ENCODE results near the gene KCTD19.

Gene KCTD19

GRCh38 chr16:67311607-67312488 is 14.7 kb downstream of the KCTD19 start:
- peaks cover 6% of the 10 kb centered on the region for H3K27me3 ChIP-seq (ENCODE audit: control insufficient read depth, low read length)
- TF ChIP-seq EZH2phosphoT487 (IDR thresholded peaks at IDR 0.05; ENCODE audit: borderline replicate concordance, low read length) (no peak), CTCF (IDR thresholded peaks at IDR 0.05; ENCODE audit: low read depth, low read length, poor library complexity, severe bottlenecking) (no peak)
- H3K4me3 ChIP-seq (ENCODE audit: low read length), result no peak overlapping the region
- H3F3A ChIP-seq (ENCODE audit: control insufficient read depth, insufficient read depth), result no peaks in the 10 kb centered on the region
- no peak overlapping the region for H3K27ac ChIP-seq (ENCODE audit: low read depth, low read length)
- no peaks in the 10 kb centered on the region for H3K36me3 ChIP-seq (ENCODE audit: control insufficient read depth, low read length)
- no peaks in the 10 kb centered on the region for H3K9me2 ChIP-seq (replicated peaks; ENCODE audit: control insufficient read depth, low read length)
- H3K9me3 ChIP-seq (ENCODE audit: control insufficient read depth, insufficient read depth, low read length), result no peaks in the 10 kb centered on the region
- H4K20me1 ChIP-seq (ENCODE audit: control insufficient read depth, insufficient read depth, low read depth, low read length), result no peaks in the 10 kb centered on the region
- no peak overlapping the region for H3K4me2 ChIP-seq (ENCODE audit: low read length)
- H3K79me2 ChIP-seq (ENCODE audit: control insufficient read depth, low read length), result no peaks in the 10 kb centered on the region
- H3K4me1 ChIP-seq (ENCODE audit: control insufficient read depth, low read length), result no peaks in the 10 kb centered on the region

GRCh38 chr16:67310561-67310960 is 16.0 kb downstream of the KCTD19 start:
- Histone ChIP-seq H3K27ac (ENCODE audit: low read depth, low read length) (no peak overlapping the region), H3K4me3 (ENCODE audit: low read length) (no peak overlapping the region), H3K4me1 (ENCODE audit: control insufficient read depth, low read length) (no peaks in the 10 kb centered on the region), H3K9me2 (replicated peaks; ENCODE audit: control insufficient read depth, low read length) (no peaks in the 10 kb centered on the region), H3F3A (ENCODE audit: control insufficient read depth, insufficient read depth) (no peaks in the 10 kb centered on the region), H3K79me2 (ENCODE audit: control insufficient read depth, low read length) (no peaks in the 10 kb centered on the region), H3K36me3 (ENCODE audit: control insufficient read depth, low read length) (no peaks in the 10 kb centered on the region), H3K27me3 (ENCODE audit: control insufficient read depth, low read length) (peaks cover 3% of the 10 kb centered on the region; the same call in 1 of the 2 replicates), H3K9me3 (ENCODE audit: control insufficient read depth, insufficient read depth, low read length) (no peaks in the 10 kb centered on the region), H4K20me1 (ENCODE audit: control insufficient read depth, insufficient read depth, low read depth, low read length) (no peaks in the 10 kb centered on the region), H3K4me2 (ENCODE audit: low read length) (no peak overlapping the region)
- TF ChIP-seq EZH2phosphoT487 (IDR thresholded peaks at IDR 0.05; ENCODE audit: borderline replicate concordance, low read length) (no peak), CTCF (IDR thresholded peaks at IDR 0.05; ENCODE audit: low read depth, low read length, poor library complexity, severe bottlenecking) (no peak)

GRCh38 chr16:67305216-67306071 is 21.1 kb downstream of the KCTD19 start:
- no peak overlapping the region for H3K4me3 ChIP-seq (ENCODE audit: low read length)

More at GRCh38 chr16:67305216-67306071, 21.1 kb downstream of the KCTD19 start:
- H3K79me2 ChIP-seq (ENCODE audit: control insufficient read depth, low read length), result no peaks in the 10 kb centered on the region
- no peaks in the 10 kb centered on the region for H3K4me1 ChIP-seq (ENCODE audit: control insufficient read depth, low read length)
- H3K9me2 ChIP-seq (replicated peaks; ENCODE audit: control insufficient read depth, low read length), result no peaks in the 10 kb centered on the region
- no peaks in the 10 kb centered on the region; the same call in 1 of the 2 replicates for H4K20me1 ChIP-seq (ENCODE audit: control insufficient read depth, insufficient read depth, low read depth, low read length)
- H3K4me2 ChIP-seq (ENCODE audit: low read length), result no peak overlapping the region
- TF ChIP-seq EZH2phosphoT487 (IDR thresholded peaks at IDR 0.05; ENCODE audit: borderline replicate concordance, low read length) (no peak), CTCF (IDR thresholded peaks at IDR 0.05; ENCODE audit: low read depth, low read length, poor library complexity, severe bottlenecking) (no peak)
- peaks cover 17% of the 10 kb centered on the region for H3K27me3 ChIP-seq (ENCODE audit: control insufficient read depth, low read length)
- no peaks in the 10 kb centered on the region for H3K36me3 ChIP-seq (ENCODE audit: control insufficient read depth, low read length)
- no peak overlapping the region for H3K27ac ChIP-seq (ENCODE audit: low read depth, low read length)
- H3F3A ChIP-seq (ENCODE audit: control insufficient read depth, insufficient read depth), result no peaks in the 10 kb centered on the region
- H3K9me3 ChIP-seq (ENCODE audit: control insufficient read depth, insufficient read depth, low read length), result no peaks in the 10 kb centered on the region
